Transverse colon (tissue), 4 donors: ENCODE measurements around the gene GNG3. TPM values are rescaled to one million over a fixed set of nuclear protein-coding genes. Genes with fewer than 3 reads are reported as not detected.
"Not testable (repeated sequence)": the region's sequence is repeated elsewhere in the genome, so short reads cannot be mapped to it uniquely, and the experiment has no call there.

Source experiments
- DNase-seq: peaks from one replicate; pipeline ENCODE4 v3.0.0-alpha.2; 2019
- H3K27ac ChIP-seq, 4 donors: fragments of 200-600 bp; sonication (generic); 2 replicates each; pipeline ENCODE4 v1.5.1; 2016 to 2018; ENCODE audit warnings: inconsistent platforms in 4 of 4
- H3K27me3 ChIP-seq: fragments of 200-600 bp; sonication (generic); 2 replicates; pipeline ENCODE4 v1.5.1; 2017; ENCODE audit warnings: inconsistent platforms
- H3K36me3 ChIP-seq, 4 donors: fragments of 200-600 bp; sonication (generic); 2 replicates each; pipeline ENCODE4 v1.5.1; 2017 to 2019; ENCODE audit warnings: inconsistent platforms in 4 of 4
- H3K4me1 ChIP-seq, 4 donors: fragments of 200-600 bp; sonication (generic); 2 replicates each; pipeline ENCODE4 v1.5.1; 2017 to 2020; ENCODE audit warnings: inconsistent platforms in 4 of 4
- H3K4me3 ChIP-seq, 4 donors: fragments of 200-600 bp; sonication (generic); 1 replicate in 1 of 4; 2 replicates in 3 of 4; pipeline versions ENCODE4 v1.5.1 to v1.6.1; 2017 to 2019; ENCODE audit warnings: inconsistent platforms in 4 of 4
- H3K9me3 ChIP-seq, 2 donors: fragments of 200-600 bp; sonication (generic); 2 replicates each; pipeline ENCODE4 v1.5.1; 2017 to 2019; ENCODE audit warnings: inconsistent platforms in 2 of 2
- EP300 ChIP-seq: sonication (generic); formaldehyde crosslinking; IDR thresholded peaks from one replicate; pipeline ENCODE4 v1.6.1; 2017; ENCODE audit warnings: antibody characterized with exemption, low read depth
- POLR2A ChIP-seq: fragments of 450-650 bp; IDR thresholded peaks from one replicate; pipeline ENCODE4 v1.6.1; 2016; ENCODE audit warnings: antibody characterized with exemption, mild to moderate bottlenecking, moderate library complexity
- POLR2AphosphoS5 ChIP-seq, 3 donors: sonication (generic); formaldehyde crosslinking; IDR thresholded peaks; one replicate each; pipeline ENCODE4 v1.6.1; 2016; ENCODE audit warnings: antibody characterized with exemption in 3 of 3
- WGBS, 2 donors: methylation state at CpG; one replicate each; pipeline ENCODE4 v1.1.5; 2018; ENCODE audit warnings: low coverage in 1 of 2; 5-methylcytosine and 5-hydroxymethylcytosine counted together
- in situ Hi-C, 4 donors: fragments of 200-750 bp; cut with MboI; loops; one replicate each; pipeline versions ENCODE4 v1.15.0 to v1.15.1; 2017; ENCODE audit warnings: low sequenced_read_pairs in 3 of 4, low pct_ligation_motif_present in 1 of 4, low pct_unique_long_range_greater_than_20kb in 1 of 4
- intact Hi-C: fragments of 100-400 bp; cut with DNase I; formaldehyde crosslinking; loops from one replicate; pipeline ENCODE4 v1.15.1; 2023; ENCODE audit warnings: low total_unique reads
- total RNA-seq, 4 donors: library from RNA; depleted of rRNA; stranded (reverse); fragments of >200 nt; gene quantifications; one replicate each; pipeline ENCODE4 v1.1.0, GENCODE V29; 2016
- TF ChIP-seq, protein P1 (sequence below), 5 experiments: fragments of 200-600 bp in 3 of 5; fragments of 450-650 bp in 2 of 5; sonication (generic) in 3 of 5; IDR thresholded peaks; 1 replicate in 2 of 5; 2 replicates in 3 of 5; pipeline ENCODE4 v1.5.1; 2016 to 2017; ENCODE audit warnings: antibody characterized with exemption in 5 of 5, inconsistent platforms in 3 of 5, mild to moderate bottlenecking in 2 of 5, moderate library complexity in 1 of 5

Gene GNG3
- total RNA-seq, 4 donors from 2014 or later = 0.64 TPM; not detected in 3

DNA sequence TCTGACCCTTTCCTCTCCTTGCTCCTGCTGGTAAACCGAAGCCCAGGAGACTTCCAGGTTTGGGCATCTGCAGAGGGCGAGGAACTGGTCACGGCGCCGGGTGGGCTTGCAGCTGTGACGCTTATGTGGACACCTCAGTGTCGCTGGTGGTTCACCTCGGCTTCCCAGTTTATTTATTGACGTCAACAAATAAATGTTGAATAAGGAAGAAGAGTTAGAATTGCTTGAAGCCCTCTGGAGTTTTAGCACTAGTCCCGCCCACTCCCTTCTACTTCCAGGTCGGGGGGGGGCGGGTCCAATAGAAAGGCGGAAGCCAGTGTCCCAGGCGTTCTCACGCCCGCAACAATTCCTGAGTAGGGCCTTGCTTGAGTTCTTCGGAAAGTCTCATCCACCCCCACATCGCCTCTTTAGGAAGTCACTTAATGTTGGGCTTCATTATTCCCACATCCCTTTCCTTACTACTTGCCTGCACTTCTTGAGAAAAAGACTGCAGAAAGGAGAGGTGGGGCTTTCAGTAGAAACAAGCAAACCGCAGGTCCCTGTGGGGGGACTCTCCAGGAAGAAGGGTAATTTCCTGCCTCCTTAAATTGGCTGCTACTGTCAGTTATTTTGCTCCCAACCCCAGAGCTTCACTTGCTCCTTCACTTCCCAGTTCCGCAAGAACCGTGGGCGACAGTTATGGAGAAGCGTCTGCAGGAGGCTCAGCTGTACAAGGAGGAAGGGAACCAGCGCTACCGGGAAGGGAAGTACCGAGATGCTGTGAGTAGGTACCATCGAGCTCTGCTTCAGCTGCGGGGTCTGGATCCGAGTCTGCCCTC, 20.9 kb downstream of the GNG3 start, which contains the start of gene TTC9C:
TSS of gene TTC9C (plus strand) at position 316 of the 818 bp plus-strand sequence. CDS start at position 679, 363 bp downstream.
- Histone ChIP-seq H3K9me3 (no peaks in the 10 kb centered on the region), H3K27me3 (no peaks in the 10 kb centered on the region), H3K4me3 (peak within 1 kb of the TSS; percentile 73 to 96 (median 90)), H3K27ac (peak within 1 kb of the TSS; percentile 97 to 99 (median 98)), H3K4me1 (peaks cover 27 to 63% (median 39%) of the 10 kb centered on the region in 4 donors), H3K36me3 (peaks cover 0 to 12% (median 4%) of the 10 kb centered on the region in 4 donors)
- peak; percentile 79 to 93 (median 84) for TF ChIP-seq POLR2AphosphoS5 (IDR thresholded peaks at IDR 0.05)
- TF ChIP-seq, protein P1, sequence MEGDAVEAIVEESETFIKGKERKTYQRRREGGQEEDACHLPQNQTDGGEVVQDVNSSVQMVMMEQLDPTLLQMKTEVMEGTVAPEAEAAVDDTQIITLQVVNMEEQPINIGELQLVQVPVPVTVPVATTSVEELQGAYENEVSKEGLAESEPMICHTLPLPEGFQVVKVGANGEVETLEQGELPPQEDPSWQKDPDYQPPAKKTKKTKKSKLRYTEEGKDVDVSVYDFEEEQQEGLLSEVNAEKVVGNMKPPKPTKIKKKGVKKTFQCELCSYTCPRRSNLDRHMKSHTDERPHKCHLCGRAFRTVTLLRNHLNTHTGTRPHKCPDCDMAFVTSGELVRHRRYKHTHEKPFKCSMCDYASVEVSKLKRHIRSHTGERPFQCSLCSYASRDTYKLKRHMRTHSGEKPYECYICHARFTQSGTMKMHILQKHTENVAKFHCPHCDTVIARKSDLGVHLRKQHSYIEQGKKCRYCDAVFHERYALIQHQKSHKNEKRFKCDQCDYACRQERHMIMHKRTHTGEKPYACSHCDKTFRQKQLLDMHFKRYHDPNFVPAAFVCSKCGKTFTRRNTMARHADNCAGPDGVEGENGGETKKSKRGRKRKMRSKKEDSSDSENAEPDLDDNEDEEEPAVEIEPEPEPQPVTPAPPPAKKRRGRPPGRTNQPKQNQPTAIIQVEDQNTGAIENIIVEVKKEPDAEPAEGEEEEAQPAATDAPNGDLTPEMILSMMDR (IDR thresholded peaks at IDR 0.05) = peak in 1 of 5 experiments; percentile 17
- TF ChIP-seq POLR2A = peak; percentile 86
- TF ChIP-seq EP300 = no peak
- in situ Hi-C loops = no loop called here
- WGBS, 2 donors = 0% methylated on average over 2 to 29 of the region's 29 CpGs
- intact Hi-C loops = no loop called here
- DNase-seq = peak; percentile 93

DNA sequence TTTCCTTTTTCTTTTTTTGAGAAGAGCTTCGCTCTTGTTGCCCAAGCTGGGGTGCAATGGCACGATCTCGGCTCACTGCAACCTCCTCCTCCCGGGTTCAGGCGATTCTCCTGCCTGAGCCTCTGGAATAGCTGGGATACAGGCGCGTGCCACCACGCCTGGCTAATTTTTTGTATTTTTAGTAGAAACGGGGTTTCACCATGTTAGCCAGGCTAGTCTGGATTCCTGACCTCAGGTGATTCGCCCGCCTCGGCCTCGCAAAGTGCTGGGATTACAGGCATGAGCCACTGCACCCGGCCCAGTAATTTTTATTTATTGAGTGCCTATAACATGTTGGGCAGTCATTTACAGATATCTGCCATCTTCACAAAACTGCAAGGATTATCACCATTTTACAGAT, 22.6 kb downstream of the GNG3 start:
- intact Hi-C loops, H3K27me3 ChIP-seq, DNase-seq, H3K9me3 ChIP-seq, in situ Hi-C loops: not testable (repeated sequence)
- H3K4me3 ChIP-seq = peak overlapping the region in 1 of 4 donors; percentile 73
- peak overlapping the region; percentile 97 to 99 (median 98) for H3K27ac ChIP-seq
- peaks cover 0 to 17% (median 5%) of the 10 kb centered on the region in 4 donors for H3K36me3 ChIP-seq
- WGBS, 2 donors = 80 to 89% methylated on average over 3 to 14 of the region's 14 CpGs
- peaks cover 17 to 46% (median 26%) of the 10 kb centered on the region in 4 donors for H3K4me1 ChIP-seq

DNA sequence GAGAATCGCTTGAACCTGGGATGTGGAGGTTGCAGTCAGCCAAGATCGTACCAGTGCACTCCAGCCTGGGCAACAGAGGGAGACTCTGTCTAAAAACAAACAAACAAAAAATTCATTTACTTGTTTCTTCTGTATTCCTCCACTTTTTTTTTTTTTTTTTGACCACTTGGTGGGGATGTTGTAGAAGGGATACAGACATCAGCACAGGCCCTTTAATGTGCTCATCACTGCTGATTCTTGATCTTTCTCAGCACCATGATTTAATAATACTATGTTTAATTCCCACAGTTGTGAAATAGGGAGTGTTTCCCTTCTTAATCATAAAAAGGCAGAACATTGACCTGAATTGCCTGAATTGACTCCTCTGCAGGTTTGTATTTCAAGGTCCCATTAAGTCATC, 25.4 kb downstream of the GNG3 start:
- intact Hi-C loops (no loop called here), in situ Hi-C loops (no loop called here)
- no peaks in the 10 kb centered on the region for H3K27me3 ChIP-seq
- no peak overlapping the region for H3K27ac ChIP-seq
- H3K4me1 ChIP-seq = peaks cover 17 to 36% (median 23%) of the 10 kb centered on the region in 4 donors
- no peak overlapping the region for H3K4me3 ChIP-seq
- peaks cover 0 to 44% (median 11%) of the 10 kb centered on the region in 4 donors for H3K36me3 ChIP-seq
- WGBS, 2 donors = 62 to 73% methylated on average over 2 of the region's 2 CpGs
- no peaks in the 10 kb centered on the region for H3K9me3 ChIP-seq
- no peak for TF ChIP-seq EP300
- TF ChIP-seq, protein P1 (IDR thresholded peaks at IDR 0.05) = peak in 2 of 5 experiments; percentile 5 to 8
- no peak for DNase-seq

DNA sequence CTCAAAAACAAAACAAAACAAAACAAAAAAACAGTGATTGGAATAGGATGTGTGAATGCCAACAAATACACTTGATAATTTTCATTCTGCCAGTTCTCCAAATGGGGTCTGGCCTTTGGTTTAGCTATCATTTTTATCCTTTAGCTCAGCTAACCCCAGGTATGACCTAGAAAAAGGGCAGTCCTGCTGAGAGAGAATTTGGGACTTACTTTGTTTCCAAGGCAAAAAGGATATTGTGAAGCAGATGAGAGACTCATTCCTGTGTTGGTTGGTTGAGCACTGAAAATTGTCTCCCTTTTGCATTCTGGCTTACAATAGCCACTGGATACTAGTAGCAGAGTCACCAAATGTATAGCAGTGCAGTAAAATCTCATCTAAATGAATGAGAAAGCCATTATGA, 29.7 kb downstream of the GNG3 start:
- no peak for TF ChIP-seq EP300
- TF ChIP-seq POLR2A = no peak
- TF ChIP-seq POLR2AphosphoS5 (IDR thresholded peaks at IDR 0.05) = no peak
- TF ChIP-seq, protein P1 (IDR thresholded peaks at IDR 0.05) = no peak
- no peaks in the 10 kb centered on the region for H3K9me3 ChIP-seq
- in situ Hi-C loops (no loop called here), intact Hi-C loops (no loop called here)
- DNase-seq = no peak
- no peak overlapping the region for H3K4me3 ChIP-seq
- no peak overlapping the region for H3K27ac ChIP-seq
- peaks cover 0 to 63% (median 18%) of the 10 kb centered on the region in 4 donors for H3K36me3 ChIP-seq
- peaks cover 0 to 7% (median 0%) of the 10 kb centered on the region in 4 donors for H3K4me1 ChIP-seq
- no peaks in the 10 kb centered on the region for H3K27me3 ChIP-seq
